GM12801 (cell line): ENCODE data around the gene NUP210.

Experiments
- CTCF ChIP-seq: IDR thresholded peaks from one replicate; pipeline ENCODE4 v1.5.1; 2011; ENCODE audit warnings: control low read depth; ENCODE audit not compliant: insufficient read length; ENCODE audit errors: extremely low read depth

The NUP210 gene

GRCh38 chr3:13415236-13415986 is 4.7 kb downstream of the NUP210 start:
- TF ChIP-seq CTCF: no peak

DNA sequence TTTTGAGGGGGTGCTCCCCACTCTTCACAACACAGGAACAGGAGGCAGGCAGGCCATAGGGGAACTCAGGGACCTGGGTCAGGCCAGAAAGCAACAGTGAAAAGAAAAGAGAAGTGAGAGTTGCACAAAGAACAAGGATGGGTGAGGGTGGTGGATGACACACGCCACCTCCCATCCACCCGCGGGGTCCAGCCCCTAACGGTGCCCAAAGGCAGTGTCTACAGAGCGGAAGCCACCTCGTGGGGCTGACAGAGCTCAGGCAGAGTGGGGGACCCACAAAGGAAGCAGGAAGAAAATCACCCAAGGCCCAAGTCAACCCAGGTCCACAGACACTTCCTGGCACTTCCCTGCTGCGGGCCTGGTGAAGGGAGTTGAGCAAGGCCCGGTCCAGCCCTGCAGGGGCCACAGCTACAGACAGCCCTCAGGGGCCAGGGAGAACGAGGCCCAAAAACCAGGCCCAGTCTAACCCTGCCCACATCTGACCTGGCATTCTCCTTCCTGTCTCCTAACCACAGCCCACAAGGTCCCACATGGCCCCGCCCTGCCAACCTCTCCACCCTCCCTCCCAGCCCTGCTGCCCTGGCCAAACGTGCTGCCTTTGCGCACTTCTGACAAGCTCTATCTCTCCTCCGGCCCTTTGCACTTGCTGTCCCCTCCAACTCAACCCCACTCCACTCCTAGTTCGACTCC is 5.9 kb downstream of the NUP210 start:
- no peak for TF ChIP-seq CTCF

DNA sequence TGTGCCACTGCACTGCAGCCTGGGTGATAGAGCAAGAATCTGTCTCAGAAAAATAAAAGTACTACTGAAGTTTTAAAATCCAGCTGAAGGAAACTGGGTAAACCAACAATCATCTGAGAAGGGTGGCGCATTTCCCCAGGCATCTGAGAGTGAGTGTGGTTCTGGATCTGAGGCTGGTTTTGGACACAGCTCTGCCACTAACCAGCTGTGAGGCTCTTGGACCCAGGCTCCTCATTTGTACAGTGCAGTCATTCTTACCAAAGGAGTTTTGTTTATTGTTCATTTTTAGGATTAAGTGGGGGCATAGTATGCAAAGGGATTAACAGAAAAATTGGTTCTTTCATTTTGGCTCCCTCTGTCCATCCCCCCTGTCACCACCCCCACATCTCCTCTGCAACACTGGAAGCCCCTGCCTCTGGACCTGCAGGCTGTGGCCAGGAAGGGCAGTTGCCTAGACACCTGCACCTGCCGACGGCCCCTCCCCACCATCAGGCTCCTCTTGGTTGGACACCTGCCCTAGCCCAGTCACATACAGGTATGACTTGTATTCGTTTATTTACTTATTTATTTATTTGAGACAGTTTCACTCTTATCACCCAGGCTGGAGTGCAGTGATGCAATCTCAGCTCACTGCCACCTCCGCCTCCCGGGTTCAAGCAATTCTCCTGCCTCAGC is 8.8 kb downstream of the NUP210 start:
- no peak for TF ChIP-seq CTCF

GRCh38 chr3:13408890-13409289 is 11.2 kb downstream of the NUP210 start:
- no peak for TF ChIP-seq CTCF

DNA sequence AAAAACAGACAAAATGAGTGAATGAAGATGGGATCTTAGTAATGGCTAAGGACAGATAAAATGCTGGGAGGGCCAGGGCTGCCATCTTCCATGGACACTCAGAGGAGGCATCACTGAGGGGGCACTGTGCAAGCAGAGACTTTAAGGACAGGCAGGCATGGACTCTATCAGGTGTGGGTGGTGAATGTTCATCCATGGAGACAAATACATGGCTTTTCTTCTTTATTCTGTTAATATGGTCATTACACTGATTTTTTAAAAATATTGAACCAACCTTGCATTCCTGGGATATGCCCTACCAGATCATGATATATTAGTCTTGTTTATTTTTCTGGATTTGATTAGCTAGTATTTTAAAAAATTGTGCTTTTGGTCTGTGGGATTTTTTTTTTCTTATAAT is 12.2 kb downstream of the NUP210 start:
- TF ChIP-seq CTCF: no peak

GRCh38 chr3:13407475-13407874 is 12.6 kb downstream of the NUP210 start:
- TF ChIP-seq CTCF: no peak

DNA sequence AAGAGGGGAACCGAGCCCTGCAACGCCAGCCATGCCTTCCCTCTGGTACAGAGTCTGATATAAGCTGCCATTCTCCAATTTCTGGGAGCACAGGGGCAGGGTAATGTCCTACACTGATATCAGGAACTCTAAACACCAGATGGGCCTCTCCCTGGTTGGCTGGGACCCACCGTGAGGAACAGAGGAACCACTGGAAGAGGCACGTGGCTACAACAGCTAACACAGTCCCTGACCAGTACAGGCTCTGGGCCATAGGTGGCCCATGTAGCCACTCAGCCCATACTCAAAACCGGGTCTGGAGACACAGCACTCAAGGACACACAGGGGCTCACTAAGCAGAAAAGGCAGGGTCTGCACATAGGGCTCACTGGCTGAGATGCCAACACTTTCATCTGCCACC is 13.9 kb downstream of the NUP210 start:
- no peak for TF ChIP-seq CTCF
